Inflammatory macrophage (primary cell): ENCODE measurements around the gene LHPP.

Experiments
- DNase-seq, 2 donors: peaks; one replicate each; pipeline ENCODE4 v3.0.0-alpha.2; 2020 to 2022

Gene LHPP

GRCh38 chr10:124447751-124448466 is 13.7 kb upstream of the LHPP start:
- DNase-seq, result no peak

GRCh38 chr10:124448696-124449169 is 12.9 kb upstream of the LHPP start:
- DNase-seq, result no peak

- no peak for DNase-seq
These were observed 12.2 kb upstream of the LHPP start for GRCh38 chr10:124449170-124450011.

- DNase-seq, result no peak
These were observed 11.4 kb upstream of the LHPP start, which contains the start of gene NKX1-2 for GRCh38 chr10:124450012-124450782. NKX1-2 (minus strand) TSS chr10:124450035; CDS start chr10:124449943, 92 bp downstream.

GRCh38 chr10:124450783-124451057 is 10.9 kb upstream of the LHPP start:
- DNase-seq, result no peak

- no peak for DNase-seq
These were observed 10.3 kb upstream of the LHPP start for GRCh38 chr10:124451276-124451675.

- DNase-seq, result no peak
These were observed 7.5 kb upstream of the LHPP start for GRCh38 chr10:124453960-124454610.

DNA sequence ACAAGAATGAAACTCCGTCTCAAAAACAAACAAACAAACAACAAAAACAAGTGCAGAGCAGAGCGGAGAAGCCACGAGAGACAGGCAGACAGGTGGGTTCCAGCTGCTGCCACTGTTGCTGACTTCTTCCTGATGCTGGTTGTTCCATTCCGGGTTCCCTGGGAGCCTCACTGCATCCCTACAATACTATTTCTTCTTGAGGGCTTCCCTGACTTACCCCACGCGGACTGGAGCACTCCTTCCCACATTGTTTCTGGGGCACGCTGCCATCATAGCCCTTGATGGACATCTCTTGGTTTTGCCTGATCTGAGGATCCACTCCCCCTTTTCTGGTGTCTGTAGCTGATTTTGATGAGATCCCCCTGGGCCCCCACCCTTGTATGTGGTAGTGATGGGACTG is 6.2 kb upstream of the LHPP start:
- DNase-seq, result no peak

DNA sequence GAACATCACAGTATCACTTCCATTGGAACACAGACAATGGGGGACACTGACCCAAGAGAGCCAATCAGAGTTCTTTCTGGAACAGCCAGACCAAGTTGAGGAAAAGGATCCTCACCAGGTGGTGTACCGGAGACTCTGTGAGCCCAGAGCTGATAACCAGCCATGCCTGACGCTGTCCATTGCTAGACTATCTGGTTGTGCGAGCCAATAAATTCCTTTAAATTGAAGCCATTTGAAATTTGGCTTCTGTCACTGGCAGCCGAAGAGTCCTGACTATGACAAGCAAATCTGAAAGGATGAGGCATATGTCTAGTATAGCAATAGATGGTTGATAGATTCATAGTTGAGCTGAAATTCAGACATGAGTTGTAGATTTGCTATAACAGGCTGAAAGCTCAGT is 3.1 kb upstream of the LHPP start:
- DNase-seq, result no peak

GRCh38 chr10:124458889-124459288 is 2.7 kb upstream of the LHPP start:
- DNase-seq, result no peak

GRCh38 chr10:124459395-124459794 is 2.2 kb upstream of the LHPP start:
- no peak for DNase-seq

GRCh38 chr10:124460144-124460543 is 1.5 kb upstream of the LHPP start:
- DNase-seq, result no peak

DNA sequence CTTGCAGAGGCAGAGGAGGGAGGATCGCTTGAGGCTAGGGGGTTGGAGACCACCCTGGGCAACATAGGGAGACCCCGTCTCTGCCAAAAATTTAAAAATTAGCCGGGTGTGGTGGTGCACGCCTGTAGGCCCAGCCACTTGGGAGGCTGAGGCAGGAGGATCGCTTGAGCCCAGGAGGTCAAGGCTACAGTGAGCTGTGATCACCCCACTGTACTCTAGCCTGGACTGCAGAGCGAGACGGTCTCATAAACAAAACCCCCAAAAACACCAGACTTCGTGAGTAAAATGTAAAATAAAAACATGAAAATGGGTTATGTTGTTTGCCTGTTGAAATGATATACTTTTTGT is 699 bp downstream of the LHPP start:
- DNase-seq, result no peak

DNA sequence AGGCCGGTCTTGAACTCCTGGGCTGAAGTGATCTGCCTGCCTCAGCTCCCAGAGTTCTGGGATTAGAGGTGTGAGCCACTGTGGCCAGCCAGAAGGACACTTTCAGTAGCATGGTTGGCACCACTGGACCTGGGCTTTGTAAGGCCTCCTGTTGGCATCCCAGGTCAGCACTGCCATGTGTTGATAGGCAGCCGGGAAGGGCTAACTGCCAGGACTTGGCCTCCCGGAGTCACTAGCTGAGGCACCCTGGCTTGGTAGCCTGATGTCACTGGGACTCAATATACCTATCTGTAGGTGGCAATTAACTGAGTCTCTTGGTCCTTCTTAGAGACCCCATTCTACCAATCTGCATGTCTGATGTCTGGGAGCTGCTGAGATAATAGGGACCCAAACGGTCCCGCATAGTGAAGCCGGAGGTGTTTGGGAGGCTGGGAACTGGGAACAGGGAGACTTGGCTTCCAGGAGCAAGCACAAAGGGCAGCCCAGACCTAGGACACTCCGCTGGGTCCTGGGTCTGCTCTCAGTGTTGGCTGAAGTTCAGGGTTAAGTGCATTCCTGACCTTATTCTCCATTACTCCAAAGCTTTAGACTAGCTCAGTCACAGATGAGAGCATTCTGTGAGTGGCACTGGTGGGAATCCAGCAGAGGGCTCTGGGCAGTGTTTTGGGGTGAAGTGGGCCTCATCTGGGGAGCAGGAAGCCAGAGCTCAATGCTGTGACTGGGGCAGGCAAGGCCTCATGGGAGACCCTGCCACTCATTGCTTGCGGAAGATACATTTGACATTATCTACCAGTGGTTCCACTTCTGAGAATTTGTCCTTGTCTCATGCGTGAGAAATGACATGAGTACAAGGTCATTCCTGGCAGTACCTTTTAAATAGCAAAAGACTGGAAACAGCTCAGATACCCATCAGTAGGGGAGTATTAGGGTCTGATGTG is 2.7 kb downstream of the LHPP start:
- no peak for DNase-seq

GRCh38 chr10:124465003-124465776 is 3.6 kb downstream of the LHPP start:
- DNase-seq, result no peak

DNA sequence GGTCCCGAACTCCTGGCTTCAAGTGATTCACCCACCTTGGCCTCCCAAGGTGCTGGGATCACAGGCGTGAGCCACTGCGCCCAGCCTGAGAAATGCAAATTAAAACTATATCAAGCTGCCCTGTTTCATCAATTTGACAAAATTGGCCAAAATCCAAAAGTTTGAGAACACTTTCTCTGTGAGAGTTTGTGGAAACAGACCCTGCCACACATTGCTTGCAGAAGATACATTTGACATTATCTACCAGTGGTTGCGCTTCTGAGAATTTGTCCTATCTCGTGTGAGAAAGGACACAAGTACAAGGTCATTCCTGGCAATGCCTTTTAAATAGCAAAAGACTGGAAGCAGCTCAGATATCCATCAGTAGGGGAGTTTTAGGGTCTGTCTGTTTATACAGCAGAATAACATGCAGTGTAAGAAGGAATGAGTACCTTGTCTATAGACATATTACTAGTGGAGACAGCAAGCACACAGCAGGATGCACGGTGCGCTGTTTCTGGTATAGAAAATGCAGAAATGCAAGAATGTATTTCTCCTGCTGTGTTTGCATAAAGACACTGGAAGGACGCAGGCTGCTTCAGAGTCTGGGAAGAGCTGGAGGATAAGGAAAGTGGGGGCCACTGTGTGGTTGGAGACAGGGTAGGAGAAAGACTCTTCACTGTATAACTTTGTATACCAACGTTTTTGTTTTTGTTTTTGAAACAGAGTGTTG is 4.3 kb downstream of the LHPP start:
- DNase-seq, result no peak

- DNase-seq, result no peak
These were observed 5.5 kb downstream of the LHPP start for GRCh38 chr10:124467165-124467564.

- DNase-seq, result no peak
These were observed 7.0 kb downstream of the LHPP start for GRCh38 chr10:124468624-124469023.

GRCh38 chr10:124469956-124470484 is 8.4 kb downstream of the LHPP start:
- DNase-seq, result no peak
